ENCODE results near the gene NEMP1. TPM values are rescaled to one million over a fixed set of nuclear protein-coding genes. Genes with fewer than 3 reads are reported as not detected.

Gene NEMP1
- total and polyA plus RNA-seq, 2 of the 8 experiments (the other 6 are each of a cell fraction or from before 2014, with no cell fraction given): 30.1 to 43.2 TPM

- TF ChIP-seq CHD7 (IDR thresholded peaks at IDR 0.05; ENCODE audit: insufficient replicate concordance, low read length): no peak
- TF ChIP-seq HDAC2 (IDR thresholded peaks at IDR 0.05; ENCODE audit: borderline replicate concordance in 1 of 2, low read depth in 2 of 2, low read length in 2 of 2): no peak
- no peak for TF ChIP-seq RAD21 (IDR thresholded peaks at IDR 0.05 in 1 of 2, conservative IDR thresholded peaks at IDR 0.05 in 1 of 2; ENCODE audit: low read depth in 2 of 2, low read length in 2 of 2)
- TF ChIP-seq SP1 (IDR thresholded peaks at IDR 0.05; ENCODE audit: low read depth, low read length): no peak
- TF ChIP-seq KDM4A (IDR thresholded peaks at IDR 0.05; ENCODE audit: low read depth, low read length, severe bottlenecking): no peak
- TF ChIP-seq TCF12 (IDR thresholded peaks at IDR 0.05; ENCODE audit: low read depth, low read length): no peak
- no peak for TF ChIP-seq CHD1 (IDR thresholded peaks at IDR 0.05; ENCODE audit: low read depth, low read length)
- no peak for TF ChIP-seq CREB1 (IDR thresholded peaks at IDR 0.05)
- no peak for TF ChIP-seq SUZ12 (IDR thresholded peaks at IDR 0.05; ENCODE audit: low read length)
- TF ChIP-seq SAP30 (IDR thresholded peaks at IDR 0.05; ENCODE audit: insufficient read depth, insufficient replicate concordance, low read length): no peak
- TF ChIP-seq TEAD4 (IDR thresholded peaks at IDR 0.05; ENCODE audit: low read depth, low read length): no peak
- no peak for TF ChIP-seq RXRA (IDR thresholded peaks at IDR 0.05; ENCODE audit: insufficient read depth, low read depth, low read length)
Observed at GRCh38 chr12:57098546-57098945, 20.0 kb upstream of the NEMP1 start (continued).
